Karpas-422 (cell line): ENCODE measurements around the gene UBE2F. TPM values are rescaled to one million over a fixed set of nuclear protein-coding genes. Genes with fewer than 3 reads are reported as not detected.
A peak's percentile ranks its signal among the peaks of the same experiment; 100 is the strongest.

Experiments used
- DNase-seq: peaks from one replicate; pipeline ENCODE4 v3.0.0-alpha.2; 2015
- H2AFZ ChIP-seq: fragments of 200-600 bp; sonication (generic); 2 replicates; pipeline ENCODE4 v1.6.1; 2014; ENCODE audit warnings: antibody characterized with exemption, low read length, mixed read lengths
- H3K27ac ChIP-seq: fragments of 200-600 bp; sonication (generic); 2 replicates; pipeline ENCODE4 v1.5.1; 2014; ENCODE audit warnings: mild to moderate bottlenecking, low read length, moderate library complexity
- H3K27me3 ChIP-seq: fragments of 200-600 bp; sonication (generic); 2 replicates; pipeline ENCODE4 v1.6.1; 2014; ENCODE audit warnings: low read length, mixed read lengths
- H3K36me3 ChIP-seq: fragments of 200-600 bp; sonication (generic); 2 replicates; pipeline ENCODE4 v1.6.1; 2014; ENCODE audit warnings: low read length, mixed read lengths; ENCODE audit not compliant: insufficient read depth
- H3K4me1 ChIP-seq: fragments of 200-600 bp; sonication (generic); 2 replicates; pipeline ENCODE4 v1.6.1; 2014; ENCODE audit warnings: mild to moderate bottlenecking, low read length, mixed read lengths
- H3K4me2 ChIP-seq: fragments of 200-600 bp; sonication (generic); 2 replicates; pipeline ENCODE4 v1.6.1; 2014; ENCODE audit warnings: low read length, low read depth, mild to moderate bottlenecking; ENCODE audit not compliant: poor library complexity, severe bottlenecking
- H3K4me3 ChIP-seq: fragments of 200-600 bp; sonication (generic); 2 replicates; pipeline ENCODE4 v1.5.1; 2014; ENCODE audit warnings: mild to moderate bottlenecking, antibody characterized with exemption, low read length, mixed read lengths
- H3K79me2 ChIP-seq: fragments of 200-600 bp; sonication (generic); 2 replicates; pipeline ENCODE4 v1.6.1; 2014; ENCODE audit warnings: mild to moderate bottlenecking, low read length, mixed read lengths
- H3K9ac ChIP-seq: fragments of 200-600 bp; sonication (generic); 2 replicates; pipeline ENCODE4 v1.6.0; 2014; ENCODE audit warnings: low read length
- H3K9me2 ChIP-seq: fragments of 200-600 bp; sonication (generic), shearing (Covaris generic); replicated peaks from 2 replicates; pipeline ENCODE4 v1.6.0; 2014; ENCODE audit warnings: mild to moderate bottlenecking, low read length, moderate library complexity; ENCODE audit not compliant: insufficient read depth
- H3K9me3 ChIP-seq: fragments of 300-700, 200-600 bp; sonication (generic); 2 replicates; pipeline ENCODE4 v1.6.1; 2014; ENCODE audit warnings: low read length, mixed read lengths
- H4K20me1 ChIP-seq: fragments of 200-600 bp; sonication (generic); 2 replicates; pipeline ENCODE4 v1.6.1; 2014; ENCODE audit warnings: mild to moderate bottlenecking, antibody characterized with exemption, low read length, low read depth; ENCODE audit not compliant: insufficient read depth
- total RNA-seq: library from RNA; depleted of rRNA; stranded (reverse); fragments of >200 nt; shearing (Covaris generic); gene quantifications from 2 replicates; pipeline ENCODE4 v1.2.3, GENCODE V29; 2014; ENCODE audit warnings: low replicate concordance

Gene UBE2F
- total RNA-seq, 1 experiment from 2014 or later: 63.3 TPM

- H3K79me2 ChIP-seq: no peaks in the 10 kb centered on the region
- peak overlapping the region; percentile 54; the same call in 1 of the 2 replicates for H2AFZ ChIP-seq
- H3K27ac ChIP-seq: no peak overlapping the region
- no peaks in the 10 kb centered on the region for H3K9me3 ChIP-seq
- no peak overlapping the region for H3K4me2 ChIP-seq
- H3K27me3 ChIP-seq: no peaks in the 10 kb centered on the region
- no peak for DNase-seq
- H3K9ac ChIP-seq: no peak overlapping the region
- no peaks in the 10 kb centered on the region for H3K36me3 ChIP-seq
- peaks cover 4% of the 10 kb centered on the region for H3K4me1 ChIP-seq
- H3K4me3 ChIP-seq: no peak overlapping the region
- no peaks in the 10 kb centered on the region for H4K20me1 ChIP-seq
- no peaks in the 10 kb centered on the region for H3K9me2 ChIP-seq
Measured at GRCh38 chr2:237924164-237924534, 42.7 kb upstream of the UBE2F start.

GRCh38 chr2:237927135-237927534 is 39.7 kb upstream of the UBE2F start:
- DNase-seq: no peak
- H3K36me3 ChIP-seq: no peaks in the 10 kb centered on the region
- no peaks in the 10 kb centered on the region for H3K27me3 ChIP-seq
- H4K20me1 ChIP-seq: no peaks in the 10 kb centered on the region
- H3K9ac ChIP-seq: no peak overlapping the region
- H3K9me2 ChIP-seq: no peaks in the 10 kb centered on the region
- peaks cover 4% of the 10 kb centered on the region for H3K4me1 ChIP-seq
- no peaks in the 10 kb centered on the region for H3K9me3 ChIP-seq
- no peak overlapping the region for H3K27ac ChIP-seq
- no peak overlapping the region for H3K4me2 ChIP-seq
- no peak overlapping the region for H3K4me3 ChIP-seq
- no peaks in the 10 kb centered on the region for H3K79me2 ChIP-seq
- H2AFZ ChIP-seq: no peak overlapping the region

GRCh38 chr2:237927986-237928385 is 38.8 kb upstream of the UBE2F start:
- no peak overlapping the region for H3K27ac ChIP-seq
- DNase-seq: no peak
- no peaks in the 10 kb centered on the region for H3K9me3 ChIP-seq
- H2AFZ ChIP-seq: no peak overlapping the region
- no peak overlapping the region for H3K9ac ChIP-seq
- H3K27me3 ChIP-seq: no peaks in the 10 kb centered on the region
- no peaks in the 10 kb centered on the region for H4K20me1 ChIP-seq
- H3K4me2 ChIP-seq: no peak overlapping the region
- H3K4me3 ChIP-seq: no peak overlapping the region
- peaks cover 4% of the 10 kb centered on the region for H3K4me1 ChIP-seq
- no peaks in the 10 kb centered on the region for H3K79me2 ChIP-seq
- no peaks in the 10 kb centered on the region for H3K36me3 ChIP-seq
- no peaks in the 10 kb centered on the region for H3K9me2 ChIP-seq

- no peaks in the 10 kb centered on the region for H3K9me2 ChIP-seq
- DNase-seq: no peak
- no peaks in the 10 kb centered on the region for H3K36me3 ChIP-seq
- no peak overlapping the region for H3K9ac ChIP-seq
- H2AFZ ChIP-seq: no peak overlapping the region
- no peaks in the 10 kb centered on the region for H3K27me3 ChIP-seq
- no peaks in the 10 kb centered on the region for H4K20me1 ChIP-seq
- H3K4me1 ChIP-seq: no peaks in the 10 kb centered on the region
- no peak overlapping the region for H3K4me3 ChIP-seq
- no peaks in the 10 kb centered on the region for H3K9me3 ChIP-seq
- H3K27ac ChIP-seq: no peak overlapping the region
- H3K79me2 ChIP-seq: no peaks in the 10 kb centered on the region
- H3K4me2 ChIP-seq: no peak overlapping the region
Measured at GRCh38 chr2:237929979-237930378, 36.8 kb upstream of the UBE2F start.

- H3K4me2 ChIP-seq: no peak overlapping the region
- H3K27me3 ChIP-seq: no peaks in the 10 kb centered on the region
- H3K27ac ChIP-seq: no peak overlapping the region
- no peak for DNase-seq
- H3K36me3 ChIP-seq: no peaks in the 10 kb centered on the region
- H2AFZ ChIP-seq: no peak overlapping the region
- no peaks in the 10 kb centered on the region for H3K9me2 ChIP-seq
- no peaks in the 10 kb centered on the region for H3K79me2 ChIP-seq
- no peak overlapping the region for H3K9ac ChIP-seq
- no peaks in the 10 kb centered on the region for H3K9me3 ChIP-seq
- no peaks in the 10 kb centered on the region for H3K4me1 ChIP-seq
- H4K20me1 ChIP-seq: no peaks in the 10 kb centered on the region
- H3K4me3 ChIP-seq: no peak overlapping the region
Measured at GRCh38 chr2:237931205-237931721, 35.6 kb upstream of the UBE2F start.

GRCh38 chr2:237932731-237933131 is 34.1 kb upstream of the UBE2F start:
- Histone ChIP-seq H3K9me2 (no peaks in the 10 kb centered on the region), H3K79me2 (no peaks in the 10 kb centered on the region), H3K4me1 (no peaks in the 10 kb centered on the region), H3K36me3 (no peaks in the 10 kb centered on the region), H2AFZ (no peak overlapping the region), H3K4me3 (no peak overlapping the region), H3K27me3 (no peaks in the 10 kb centered on the region), H3K27ac (no peak overlapping the region), H4K20me1 (no peaks in the 10 kb centered on the region), H3K9me3 (no peaks in the 10 kb centered on the region), H3K9ac (no peak overlapping the region), H3K4me2 (no peak overlapping the region)
- no peak for DNase-seq

GRCh38 chr2:237934186-237934585 is 32.6 kb upstream of the UBE2F start:
- H2AFZ ChIP-seq: no peak overlapping the region
- no peaks in the 10 kb centered on the region for H3K36me3 ChIP-seq
- no peaks in the 10 kb centered on the region for H3K79me2 ChIP-seq
- H3K9me2 ChIP-seq: no peaks in the 10 kb centered on the region
- H3K27ac ChIP-seq: no peak overlapping the region
- no peak overlapping the region for H3K4me2 ChIP-seq
- H4K20me1 ChIP-seq: no peaks in the 10 kb centered on the region
- H3K9me3 ChIP-seq: no peaks in the 10 kb centered on the region
- no peak overlapping the region for H3K4me3 ChIP-seq
- H3K9ac ChIP-seq: no peak overlapping the region
- DNase-seq: no peak
- H3K4me1 ChIP-seq: no peaks in the 10 kb centered on the region
- no peaks in the 10 kb centered on the region for H3K27me3 ChIP-seq

GRCh38 chr2:237935740-237936452 is 30.9 kb upstream of the UBE2F start:
- H3K27me3 ChIP-seq: no peaks in the 10 kb centered on the region

More at GRCh38 chr2:237935740-237936452, 30.9 kb upstream of the UBE2F start:
- Histone ChIP-seq H3K9me2 (no peaks in the 10 kb centered on the region), H3K27ac (no peak overlapping the region), H3K79me2 (no peaks in the 10 kb centered on the region), H2AFZ (no peak overlapping the region), H3K4me1 (no peaks in the 10 kb centered on the region), H3K4me3 (no peak overlapping the region), H4K20me1 (no peaks in the 10 kb centered on the region), H3K9ac (no peak overlapping the region), H3K36me3 (no peaks in the 10 kb centered on the region), H3K4me2 (no peak overlapping the region), H3K9me3 (no peaks in the 10 kb centered on the region)
- DNase-seq: no peak
